Breast epithelium (tissue), 4 donors: ENCODE data around the gene PCSK5. TPM values are rescaled to one million over a fixed set of nuclear protein-coding genes. Genes with fewer than 3 reads are reported as not detected.

ENCODE experiments used
- DNase-seq, 2 donors: peaks; one replicate each; pipeline ENCODE4 v3.0.0-alpha.2; 2019; ENCODE audit warnings: low spot score in 2 of 2
- H3K27ac ChIP-seq, 2 donors: fragments of 200-600 bp; sonication (generic) in 1 of 2; one replicate each; pipeline ENCODE4 v1.5.1; 2016 to 2019; ENCODE audit warnings: mild to moderate bottlenecking in 1 of 2
- H3K27me3 ChIP-seq, 2 donors: fragments of 200-600 bp; sonication (generic) in 1 of 2; one replicate each; pipeline versions ENCODE4 v1.5.1 to v1.6.0; 2017 to 2019; ENCODE audit warnings: control low read depth in 1 of 2, mild to moderate bottlenecking in 1 of 2
- H3K36me3 ChIP-seq: fragments of 200-600 bp; one replicate; pipeline ENCODE4 v1.5.1; 2019
- H3K4me1 ChIP-seq, 2 donors: fragments of 200-600 bp; sonication (generic); one replicate each; pipeline ENCODE4 v1.5.1; 2016 to 2019; ENCODE audit warnings: control low read depth in 1 of 2
- H3K4me3 ChIP-seq, 3 donors: fragments of 200-600 bp; sonication (generic); 1 replicate in 2 of 3; 2 replicates in 1 of 3; pipeline ENCODE4 v1.5.1; 2016 to 2019; ENCODE audit warnings: mild to moderate bottlenecking in 3 of 3, moderate library complexity in 2 of 3
- H3K9me3 ChIP-seq, 2 donors: fragments of 200-600 bp; sonication (generic) in 1 of 2; one replicate each; pipeline ENCODE4 v1.5.1; 2016 to 2019; ENCODE audit warnings: control low read depth in 1 of 2
- CTCF ChIP-seq, 3 donors: fragments of 450-650 bp; IDR thresholded peaks; one replicate each; pipeline ENCODE4 v1.5.1; 2016 to 2017; ENCODE audit warnings: antibody characterized with exemption in 3 of 3, mild to moderate bottlenecking in 3 of 3, moderate library complexity in 3 of 3
- POLR2A ChIP-seq: fragments of 450-650 bp; IDR thresholded peaks from one replicate; pipeline ENCODE4 v1.6.1; 2016; ENCODE audit warnings: antibody characterized with exemption, mild to moderate bottlenecking, moderate library complexity
- POLR2AphosphoS5 ChIP-seq, 3 donors: sonication (generic); formaldehyde crosslinking; IDR thresholded peaks; one replicate each; pipeline ENCODE4 v1.6.1; 2017; ENCODE audit warnings: antibody characterized with exemption in 3 of 3
- intact Hi-C: fragments of 100-400 bp; cut with DNase I; formaldehyde crosslinking; loops from one replicate; pipeline ENCODE4 v1.15.1; 2023; ENCODE audit warnings: low total_unique reads
- total RNA-seq, 3 donors: library from RNA; depleted of rRNA; stranded (reverse); fragments of >200 nt; gene quantifications; one replicate each; pipeline ENCODE4 v1.1.0, GENCODE V29; 2016

PCSK5 gene
- total RNA-seq, 3 donors from 2014 or later, result 12.7 to 21.0 (median 19.0) TPM

DNA sequence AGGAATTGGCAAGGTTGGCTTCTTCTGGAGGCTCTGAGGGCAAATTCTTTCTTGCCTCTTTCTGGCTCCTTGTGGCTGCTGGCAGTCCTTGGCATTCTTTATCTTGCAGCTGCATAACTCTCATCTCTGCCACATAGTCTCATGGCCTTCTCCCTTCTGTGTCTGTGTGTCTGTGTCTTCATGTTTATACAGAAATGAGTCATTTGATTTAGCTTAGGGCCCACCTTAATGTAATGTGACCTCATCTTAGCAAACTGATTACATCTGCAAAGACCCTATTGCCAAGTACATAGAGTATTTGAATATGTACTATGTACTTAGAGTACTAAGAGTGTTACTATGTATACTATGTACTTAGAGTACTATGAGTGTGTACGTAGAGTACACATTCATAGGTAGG is 381.3 kb downstream of the PCSK5 start:
- H3K27ac ChIP-seq, result no peak overlapping the region
- H3K9me3 ChIP-seq, result no peaks in the 10 kb centered on the region
- intact Hi-C loops, result no loop called here
- H3K4me1 ChIP-seq, result no peaks in the 10 kb centered on the region
- H3K36me3 ChIP-seq, result no peaks in the 10 kb centered on the region
- H3K27me3 ChIP-seq, result no peaks in the 10 kb centered on the region
- TF ChIP-seq POLR2AphosphoS5 (IDR thresholded peaks at IDR 0.05) (no peak), POLR2A (no peak), CTCF (IDR thresholded peaks at IDR 0.05) (no peak)
- H3K4me3 ChIP-seq, result no peak overlapping the region
- no peak for DNase-seq

GRCh38 chr9:76289042-76289441 is 398.6 kb downstream of the PCSK5 start:
- no peaks in the 10 kb centered on the region for H3K9me3 ChIP-seq
- H3K27ac ChIP-seq, result no peak overlapping the region
- no peaks in the 10 kb centered on the region for H3K27me3 ChIP-seq
- H3K36me3 ChIP-seq, result no peaks in the 10 kb centered on the region
- TF ChIP-seq POLR2A (no peak), CTCF (IDR thresholded peaks at IDR 0.05) (no peak), POLR2AphosphoS5 (IDR thresholded peaks at IDR 0.05) (no peak)
- DNase-seq, result no peak
- intact Hi-C loops, result no loop called here
- no peak overlapping the region for H3K4me3 ChIP-seq
- no peaks in the 10 kb centered on the region for H3K4me1 ChIP-seq

DNA sequence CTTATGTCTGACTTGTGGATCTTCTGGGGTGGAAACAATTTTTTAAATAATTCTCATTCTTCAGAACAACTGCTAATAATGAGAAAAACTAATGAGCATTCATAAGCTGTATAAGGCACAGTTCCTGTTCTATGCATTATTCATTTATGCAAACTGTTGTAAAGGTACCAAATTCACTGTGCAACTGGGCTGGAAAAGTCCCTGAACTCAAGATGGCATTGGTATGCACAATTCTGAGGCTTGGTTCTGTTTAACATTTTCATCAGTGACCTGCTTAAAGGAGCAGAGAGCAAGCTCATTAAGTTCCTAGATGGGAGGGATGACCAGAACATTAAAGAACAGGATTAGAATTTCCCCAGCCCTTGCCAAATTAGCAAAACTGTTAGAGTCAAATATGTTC is 399.2 kb downstream of the PCSK5 start:
- Histone ChIP-seq H3K27ac (no peak overlapping the region), H3K4me1 (no peaks in the 10 kb centered on the region), H3K27me3 (no peaks in the 10 kb centered on the region), H3K36me3 (no peaks in the 10 kb centered on the region), H3K4me3 (no peak overlapping the region), H3K9me3 (no peaks in the 10 kb centered on the region)
- TF ChIP-seq POLR2AphosphoS5 (IDR thresholded peaks at IDR 0.05) (no peak), CTCF (IDR thresholded peaks at IDR 0.05) (no peak), POLR2A (no peak)
- DNase-seq, result no peak
- intact Hi-C loops, result no loop called here

GRCh38 chr9:76290555-76290954 is 400.1 kb downstream of the PCSK5 start:
- no peak for DNase-seq
- no peaks in the 10 kb centered on the region for H3K9me3 ChIP-seq
- TF ChIP-seq CTCF (IDR thresholded peaks at IDR 0.05) (no peak), POLR2A (no peak), POLR2AphosphoS5 (IDR thresholded peaks at IDR 0.05) (no peak)
- intact Hi-C loops, result no loop called here
- no peaks in the 10 kb centered on the region for H3K36me3 ChIP-seq
- no peaks in the 10 kb centered on the region for H3K27me3 ChIP-seq
- H3K4me3 ChIP-seq, result no peak overlapping the region
- no peaks in the 10 kb centered on the region for H3K4me1 ChIP-seq
- no peak overlapping the region for H3K27ac ChIP-seq

DNA sequence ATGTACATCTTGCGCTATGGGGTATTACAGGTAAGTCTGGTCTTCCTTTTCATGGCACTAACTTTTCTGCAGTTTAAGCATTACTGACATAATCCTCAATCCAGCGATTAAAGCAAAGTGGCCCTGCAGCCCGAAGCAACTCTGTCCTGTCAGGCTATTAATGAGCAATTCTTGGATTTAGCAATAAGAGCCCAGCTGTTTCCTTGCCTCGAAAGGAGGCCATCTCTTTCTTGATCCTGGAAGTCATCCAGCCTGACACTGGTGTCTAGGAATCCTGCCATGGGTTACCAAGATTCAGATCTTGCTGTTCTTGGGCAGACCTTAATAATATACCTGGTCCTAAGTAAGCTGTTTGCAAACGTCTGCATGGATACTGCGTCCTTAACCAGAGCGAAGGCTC is 401.8 kb downstream of the PCSK5 start:
- intact Hi-C loops, result no loop called here
- DNase-seq, result no peak
- Histone ChIP-seq H3K4me1 (no peaks in the 10 kb centered on the region), H3K9me3 (no peaks in the 10 kb centered on the region), H3K27ac (no peak overlapping the region), H3K4me3 (peak overlapping the region in 1 of 3 donors; percentile 10), H3K27me3 (no peaks in the 10 kb centered on the region), H3K36me3 (no peaks in the 10 kb centered on the region)
- TF ChIP-seq POLR2A (no peak), POLR2AphosphoS5 (IDR thresholded peaks at IDR 0.05) (no peak), CTCF (IDR thresholded peaks at IDR 0.05) (no peak)
